DLD1 (cell line): Measurements from ENCODE around the gene BBC3.

Experiments
- in situ Hi-C: cut with HindIII; loops from 2 replicates; pipeline ENCODE4 v1.10.0; 2017; ENCODE audit warnings: low sequenced_read_pairs

The BBC3 gene

DNA sequence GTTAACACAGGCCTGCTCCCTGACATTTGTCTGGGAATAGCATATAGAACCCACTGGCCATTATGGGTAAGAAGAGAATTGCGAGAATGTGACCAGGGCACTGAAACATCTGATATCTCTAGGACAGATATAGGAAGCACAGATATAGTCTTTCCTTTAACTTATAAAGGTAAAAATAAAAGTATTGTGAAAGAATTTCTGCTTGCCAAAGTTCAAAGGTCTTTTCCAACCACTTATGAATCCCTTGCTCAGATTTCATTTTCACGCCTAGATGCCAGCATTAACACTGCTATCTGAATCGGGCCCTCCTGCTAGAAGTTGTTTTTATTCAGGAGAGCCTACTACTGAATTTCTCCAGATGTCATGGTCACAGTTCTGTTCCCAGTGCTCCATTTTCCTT lies 27.7 kb downstream of the BBC3 start:
- in situ Hi-C loops = no loop called here

DNA sequence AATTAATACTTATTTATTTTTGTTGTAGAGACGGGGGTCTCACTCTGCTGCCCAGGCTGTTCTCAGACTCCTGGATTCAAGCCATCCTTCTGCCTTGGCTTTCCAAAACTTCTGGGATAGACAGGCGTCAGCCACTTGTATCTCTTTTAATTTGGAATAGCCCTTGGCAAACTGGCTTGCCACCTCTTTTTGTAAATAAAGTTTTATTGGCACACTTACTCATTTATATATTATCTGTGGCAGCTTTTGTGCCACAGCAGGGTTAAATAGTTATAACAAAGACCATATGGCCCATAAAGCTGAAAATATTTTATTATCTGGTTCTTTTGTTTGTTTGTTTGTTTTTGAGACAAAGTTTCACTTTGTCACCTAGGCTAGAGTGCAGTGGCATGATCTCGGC lies 30.5 kb downstream of the BBC3 start:
- in situ Hi-C loops = no loop called here

DNA sequence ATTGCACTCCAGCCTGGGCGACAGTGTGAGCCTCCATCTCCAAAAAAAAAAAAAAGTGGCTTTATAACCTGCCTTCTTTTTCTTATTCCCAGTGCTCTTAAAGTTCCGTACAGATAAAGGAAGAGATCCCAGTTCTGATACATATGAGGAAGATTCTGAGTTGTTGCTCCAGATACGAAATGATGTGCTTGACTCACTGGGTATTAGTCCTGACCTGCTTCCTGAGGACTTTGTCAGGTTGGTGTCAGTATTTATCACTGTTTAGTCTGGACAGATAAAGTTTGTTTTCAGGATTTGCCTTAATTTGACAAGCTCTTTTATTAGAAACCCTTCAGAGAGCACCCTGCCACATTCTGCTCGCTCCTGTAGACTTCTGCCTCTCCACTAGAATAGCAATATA lies 33.9 kb downstream of the BBC3 start:
- in situ Hi-C loops = no loop called here

DNA sequence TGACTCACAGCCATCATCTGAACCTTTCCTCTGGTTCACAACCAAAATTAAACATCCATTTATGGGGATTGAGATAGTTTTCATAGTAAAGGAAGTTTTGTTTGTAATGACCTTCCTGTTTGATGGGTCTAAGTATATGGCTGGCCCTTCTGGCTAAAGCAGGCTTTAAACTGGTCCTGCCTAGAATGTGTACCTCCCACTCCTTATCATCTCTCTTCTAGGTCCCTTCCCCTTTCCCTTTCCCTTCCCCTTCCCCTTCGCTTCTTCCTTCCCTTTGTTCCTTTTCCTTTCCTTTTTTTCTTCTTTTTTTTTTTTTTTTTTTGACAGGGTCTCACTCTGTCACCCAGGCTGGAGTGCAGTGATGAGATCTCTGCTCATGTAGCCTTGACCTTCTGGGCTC lies 35.6 kb downstream of the BBC3 start:
- in situ Hi-C loops = no loop called here

- in situ Hi-C loops = no loop called here
Measured at GRCh38 chr19:47190167-47190727, 40.8 kb downstream of the BBC3 start.

- in situ Hi-C loops = no loop called here
Measured at GRCh38 chr19:47188507-47189033, 42.4 kb downstream of the BBC3 start.

DNA sequence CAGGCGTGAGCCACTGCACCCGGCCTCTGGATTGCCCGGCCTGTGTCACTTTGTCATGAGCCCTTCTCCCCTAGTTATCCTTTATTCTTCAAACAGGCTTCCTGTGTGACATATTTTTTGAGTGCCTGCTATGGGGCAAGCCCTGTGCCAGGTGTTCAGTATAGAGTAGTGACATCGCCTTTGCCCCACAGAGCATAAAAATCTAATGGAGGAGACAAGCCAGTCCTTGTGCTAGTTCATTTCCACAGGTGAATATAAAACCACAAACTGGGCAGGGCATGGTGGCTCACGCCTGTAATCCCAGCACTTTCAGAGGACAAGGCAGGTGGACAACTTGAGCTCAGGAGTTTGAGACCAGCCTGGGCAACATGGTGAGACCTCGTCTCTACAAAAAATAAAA lies 43.2 kb downstream of the BBC3 start:
- in situ Hi-C loops = no loop called here

- in situ Hi-C loops = no loop called here
Measured at GRCh38 chr19:47187335-47187655, 43.7 kb downstream of the BBC3 start.

DNA sequence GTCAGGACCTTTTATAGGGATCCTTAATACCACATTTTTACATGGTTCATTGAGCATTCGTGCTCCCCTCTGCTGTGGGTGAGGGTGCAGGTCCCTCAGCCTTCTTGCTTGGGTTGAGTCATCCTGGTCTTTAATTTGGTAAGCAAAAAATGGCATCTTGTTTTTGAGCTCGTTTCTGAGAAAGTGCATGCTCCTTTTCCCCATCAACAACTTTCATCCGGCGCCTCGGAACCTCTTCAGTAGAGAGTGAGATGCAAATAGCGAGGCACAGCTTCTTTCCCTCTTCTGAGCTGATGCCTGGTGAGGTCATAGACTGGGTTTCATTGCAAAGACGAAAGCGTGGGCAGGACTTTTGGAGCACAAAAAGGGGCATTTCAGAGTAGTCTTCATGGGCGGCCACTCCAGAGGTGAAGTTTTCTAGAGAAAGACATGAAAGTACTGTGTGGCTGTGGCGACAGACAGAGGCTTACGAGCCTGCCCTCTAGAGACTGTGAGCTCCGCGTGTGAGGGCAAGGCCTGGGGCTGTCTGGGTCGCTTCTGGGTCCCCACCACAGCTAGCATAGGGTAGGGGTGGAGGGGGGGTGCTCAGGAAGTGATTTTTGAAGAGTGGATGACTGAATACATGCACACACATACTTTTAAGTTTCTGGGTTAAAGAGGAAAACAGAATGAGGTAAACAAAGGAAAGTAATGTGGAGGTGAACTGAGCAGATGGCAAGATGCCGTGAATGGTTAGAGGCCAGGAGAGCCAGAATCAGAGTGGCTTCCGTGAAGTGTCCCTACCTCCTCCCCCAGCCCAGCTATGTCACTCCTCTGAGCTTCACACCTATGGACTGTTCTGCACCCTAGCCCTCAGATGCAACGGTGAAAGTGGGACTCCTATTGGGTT lies 44.3 kb downstream of the BBC3 start:
- in situ Hi-C loops = no loop called here

GRCh38 chr19:47183601-47184000 lies 47.4 kb downstream of the BBC3 start:
- in situ Hi-C loops = no loop called here

DNA sequence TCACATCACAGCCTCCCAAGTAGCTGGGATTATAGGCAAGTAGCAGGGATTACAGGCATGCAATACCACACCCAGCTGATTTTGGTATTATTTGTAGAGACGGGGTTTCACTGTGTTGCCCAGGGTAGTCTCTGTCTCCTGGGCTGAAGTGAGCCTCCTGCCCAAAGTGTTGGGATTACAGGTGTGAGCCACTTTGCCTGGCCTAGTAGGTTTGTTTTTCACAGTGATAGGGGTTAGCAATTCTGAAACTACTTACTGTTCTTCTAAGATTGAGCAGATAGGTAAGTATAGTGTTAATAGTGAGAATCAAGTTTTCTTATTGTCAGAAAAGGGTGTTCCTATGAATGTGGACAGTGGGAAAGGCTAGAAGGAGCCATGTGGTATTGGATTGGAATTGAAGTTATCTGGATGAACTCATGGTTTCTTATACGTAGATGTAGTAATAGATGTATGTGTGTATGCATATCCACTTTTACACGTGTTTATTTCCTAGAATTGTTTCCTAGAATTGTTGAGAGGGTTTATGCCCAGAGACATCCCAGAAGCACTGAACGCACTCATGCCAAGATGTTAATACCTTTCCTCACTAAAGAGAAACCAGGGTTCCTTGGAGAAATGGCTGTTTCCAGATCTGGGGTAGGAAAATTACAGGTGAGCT lies 51.2 kb downstream of the BBC3 start:
- in situ Hi-C loops = no loop called here

GRCh38 chr19:47176627-47177090 lies 54.3 kb downstream of the BBC3 start:
- in situ Hi-C loops = no loop called here

GRCh38 chr19:47176071-47176626 lies 54.9 kb downstream of the BBC3 start:
- in situ Hi-C loops = no loop called here

DNA sequence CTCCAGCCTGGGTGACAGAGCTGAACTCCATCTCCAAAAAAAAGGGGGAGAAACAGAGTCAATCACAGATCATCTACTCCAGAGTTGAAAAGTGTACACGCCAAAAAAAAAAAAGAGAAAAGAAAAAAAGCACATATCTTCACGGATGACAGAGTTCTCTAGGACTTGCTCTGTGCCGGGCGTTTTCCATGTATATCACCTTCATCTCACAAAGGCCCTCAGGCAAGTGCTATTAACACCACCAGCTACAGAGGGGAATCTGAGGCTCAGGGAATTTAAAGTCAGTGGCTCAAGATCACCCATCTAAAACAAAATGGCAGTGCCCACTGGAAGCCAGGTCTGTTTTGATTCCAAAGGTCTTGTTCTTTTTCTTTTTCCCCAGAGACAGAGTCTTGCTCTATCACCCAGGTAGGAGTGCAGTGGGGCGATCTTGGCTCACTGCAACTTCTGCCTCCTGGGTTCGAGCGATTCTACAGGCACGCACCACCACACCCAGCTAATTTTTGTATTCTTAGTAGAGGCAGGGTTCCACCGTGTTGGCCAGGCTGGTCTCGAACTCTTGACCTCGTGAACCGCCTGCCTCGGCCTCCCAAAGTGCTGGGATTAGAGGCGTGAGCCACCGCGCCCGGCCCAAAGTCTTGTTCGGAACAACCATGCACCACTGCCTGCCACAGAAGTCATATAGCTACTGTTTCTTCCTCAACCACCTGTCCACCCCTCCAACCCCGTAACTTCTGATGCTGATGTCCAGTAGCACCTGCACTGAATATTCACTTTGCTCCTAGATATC lies 58.1 kb downstream of the BBC3 start:
- in situ Hi-C loops = no loop called here
